Thyroid gland (tissue), 4 donors: ENCODE data around the gene SVOP.

ENCODE experiments used
- CTCF ChIP-seq, 6 experiments: fragments of 200-600 bp in 3 of 6; fragments of 450-650 bp in 3 of 6; sonication (generic) in 3 of 6; IDR thresholded peaks; one replicate each; pipeline ENCODE4 v1.5.1; 2016 to 2019; ENCODE audit warnings: antibody characterized with exemption in 6 of 6, mild to moderate bottlenecking in 2 of 6, inconsistent platforms in 1 of 6, moderate library complexity in 1 of 6
- POLR2A ChIP-seq, 2 donors: fragments of 450-650 bp; IDR thresholded peaks; one replicate each; pipeline ENCODE4 v1.6.1; 2017; ENCODE audit warnings: antibody characterized with exemption in 2 of 2, mild to moderate bottlenecking in 2 of 2, moderate library complexity in 1 of 2

GRCh38 chr12:109044241-109044640 lies 23.4 kb upstream of the SVOP start:
- TF ChIP-seq CTCF (IDR thresholded peaks at IDR 0.05) (no peak), POLR2A (IDR thresholded peaks at IDR 0.05) (no peak)
